Measurements from ENCODE around the gene NFIL3.

NFIL3 gene

GRCh38 chr9:91395553-91396471 lies 27.8 kb downstream of the NFIL3 start:
- TF ChIP-seq, protein P1, sequence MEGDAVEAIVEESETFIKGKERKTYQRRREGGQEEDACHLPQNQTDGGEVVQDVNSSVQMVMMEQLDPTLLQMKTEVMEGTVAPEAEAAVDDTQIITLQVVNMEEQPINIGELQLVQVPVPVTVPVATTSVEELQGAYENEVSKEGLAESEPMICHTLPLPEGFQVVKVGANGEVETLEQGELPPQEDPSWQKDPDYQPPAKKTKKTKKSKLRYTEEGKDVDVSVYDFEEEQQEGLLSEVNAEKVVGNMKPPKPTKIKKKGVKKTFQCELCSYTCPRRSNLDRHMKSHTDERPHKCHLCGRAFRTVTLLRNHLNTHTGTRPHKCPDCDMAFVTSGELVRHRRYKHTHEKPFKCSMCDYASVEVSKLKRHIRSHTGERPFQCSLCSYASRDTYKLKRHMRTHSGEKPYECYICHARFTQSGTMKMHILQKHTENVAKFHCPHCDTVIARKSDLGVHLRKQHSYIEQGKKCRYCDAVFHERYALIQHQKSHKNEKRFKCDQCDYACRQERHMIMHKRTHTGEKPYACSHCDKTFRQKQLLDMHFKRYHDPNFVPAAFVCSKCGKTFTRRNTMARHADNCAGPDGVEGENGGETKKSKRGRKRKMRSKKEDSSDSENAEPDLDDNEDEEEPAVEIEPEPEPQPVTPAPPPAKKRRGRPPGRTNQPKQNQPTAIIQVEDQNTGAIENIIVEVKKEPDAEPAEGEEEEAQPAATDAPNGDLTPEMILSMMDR (IDR thresholded peaks at IDR 0.05) = no peak

- TF ChIP-seq, protein P1 (IDR thresholded peaks at IDR 0.05) = no peak
These were observed 28.5 kb downstream of the NFIL3 start for GRCh38 chr9:91395106-91395552.

GRCh38 chr9:91393826-91394225 lies 29.8 kb downstream of the NFIL3 start:
- TF ChIP-seq, protein P1 (IDR thresholded peaks at IDR 0.05) = no peak

DNA sequence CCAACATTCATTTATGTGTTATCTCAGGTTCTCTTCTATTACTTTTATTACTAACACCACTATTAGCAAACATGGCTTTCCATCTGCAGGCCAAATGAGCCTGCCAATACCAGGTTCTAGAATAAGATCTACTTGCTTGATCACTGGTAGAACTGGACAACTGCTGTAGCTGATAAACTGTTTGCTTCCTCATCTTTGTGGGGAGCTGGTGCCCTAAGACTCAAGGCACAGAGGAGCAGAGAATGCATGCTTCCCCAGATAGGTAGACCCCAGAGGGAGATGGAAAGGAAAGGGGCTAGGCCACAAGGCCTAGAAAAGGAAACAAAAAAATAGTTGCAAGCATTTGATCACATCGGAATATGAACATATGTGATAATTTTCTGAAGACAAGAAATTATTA lies 31.2 kb downstream of the NFIL3 start:
- TF ChIP-seq, protein P1 (IDR thresholded peaks at IDR 0.05) = no peak

GRCh38 chr9:91391818-91392217 lies 31.8 kb downstream of the NFIL3 start:
- TF ChIP-seq, protein P1 (IDR thresholded peaks at IDR 0.05) = no peak

DNA sequence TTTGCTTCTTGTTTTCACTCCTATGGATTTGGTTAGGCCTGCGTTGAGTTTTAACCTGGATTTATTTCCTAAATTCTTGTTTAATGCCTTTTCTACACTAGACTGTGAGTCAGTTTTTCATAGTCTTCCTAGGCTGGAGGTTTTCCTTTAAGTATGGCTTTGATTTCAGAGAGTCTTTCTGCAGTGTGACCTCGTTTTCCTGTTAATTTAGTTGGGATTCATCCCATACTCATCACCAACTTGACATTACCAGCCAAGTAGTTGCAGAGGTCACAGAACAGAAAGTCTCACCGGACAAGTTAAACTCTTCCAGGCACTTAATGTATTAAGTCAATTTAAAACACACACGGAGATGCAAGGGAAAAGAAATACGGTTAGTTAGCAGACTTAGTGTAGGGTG lies 32.2 kb downstream of the NFIL3 start:
- TF ChIP-seq, protein P1 (IDR thresholded peaks at IDR 0.05) = no peak

DNA sequence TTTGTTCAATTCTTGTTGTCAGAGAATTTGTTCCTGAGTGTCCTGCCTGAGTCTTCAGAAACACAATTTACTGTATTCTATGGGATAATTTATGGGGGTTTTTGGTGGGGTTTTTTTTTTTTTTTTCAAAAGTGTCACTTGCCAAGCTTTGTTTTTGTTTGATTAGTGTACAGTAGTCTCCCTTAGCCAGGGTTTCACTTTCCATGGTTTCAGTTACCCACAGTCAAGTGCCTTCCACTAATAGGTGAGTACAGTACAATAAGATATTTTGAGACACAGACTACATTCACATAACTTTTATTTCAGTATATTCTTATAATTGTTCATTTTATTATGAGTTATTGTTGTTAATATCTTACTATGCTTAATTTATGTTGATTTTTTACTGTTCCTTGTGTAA lies 36.9 kb downstream of the NFIL3 start:
- TF ChIP-seq, protein P1 (IDR thresholded peaks at IDR 0.05) = no peak

Measured in LNCAP (cell line).